Large intestine (tissue), 3 donors: ENCODE measurements around the gene ABHD17C. TPM values are rescaled to one million over a fixed set of nuclear protein-coding genes. Genes with fewer than 3 reads are reported as not detected.
"Not testable (repeated sequence)": the region's sequence is repeated elsewhere in the genome, so short reads cannot be mapped to it uniquely, and the experiment has no call there.

Source experiments
- DNase-seq, 2 donors: peaks; one replicate each; pipeline versions ENCODE4 v3.0.0 to v3.0.0-alpha.2; 2013
- H3K27ac ChIP-seq: one replicate; pipeline ENCODE4 v1.5.1; 2013; ENCODE audit warnings: low read length
- H3K27me3 ChIP-seq: 2 replicates; pipeline ENCODE4 v1.6.1; 2013; ENCODE audit warnings: low read length; ENCODE audit not compliant: control insufficient read depth, insufficient read depth
- H3K36me3 ChIP-seq: 2 replicates; pipeline ENCODE4 v1.6.1; 2013; ENCODE audit warnings: low read length; ENCODE audit not compliant: control insufficient read depth, insufficient read depth
- H3K4me1 ChIP-seq: one replicate; pipeline ENCODE4 v1.6.1; 2013; ENCODE audit warnings: low read length; ENCODE audit not compliant: control insufficient read depth, insufficient read depth
- H3K4me3 ChIP-seq: one replicate; pipeline ENCODE4 v1.5.1; 2013; ENCODE audit warnings: low read length
- H3K9me3 ChIP-seq: one replicate; pipeline ENCODE4 v1.6.1; 2013; ENCODE audit warnings: mild to moderate bottlenecking, low read depth, low read length, moderate library complexity; ENCODE audit not compliant: control insufficient read depth
- WGBS: methylation state at CpG from one replicate; pipeline ENCODE4 v1.1.5; 2013; ENCODE audit warnings: low lambda C conversion rate; ENCODE audit not compliant: insufficient coverage; 5-methylcytosine and 5-hydroxymethylcytosine counted together
- polyA plus RNA-seq: library from polyadenylated mRNA; unstranded; fragments of 120-200 nt; gene quantifications from one replicate; pipeline ENCODE4 v1.2.1, GENCODE V29; 2013

Gene ABHD17C
- polyA plus RNA-seq, 1 donor = 50.7 TPM

DNA sequence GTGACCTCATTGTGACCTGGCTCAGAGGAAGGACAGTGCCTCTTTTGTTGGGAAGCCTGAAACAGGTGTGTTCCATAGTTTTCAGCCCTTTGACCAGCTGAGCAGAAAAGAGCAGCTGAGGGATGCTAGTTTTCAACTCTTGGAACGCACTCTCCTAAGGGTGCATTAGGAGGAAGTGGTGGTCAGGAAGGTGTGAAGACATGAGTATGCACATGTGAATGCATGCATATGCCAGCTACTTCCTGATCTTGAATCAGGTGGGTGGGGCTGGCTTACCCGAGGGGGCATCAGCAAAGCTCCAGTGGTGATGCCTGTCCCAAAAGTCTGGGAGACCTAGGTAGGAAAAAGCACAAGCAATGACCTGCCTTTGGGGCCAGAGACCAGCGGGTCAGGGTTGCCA is 60.8 kb downstream of the ABHD17C start:
- no peaks in the 10 kb centered on the region for H3K4me1 ChIP-seq
- H3K9me3 ChIP-seq = no peaks in the 10 kb centered on the region
- H3K4me3 ChIP-seq = no peak overlapping the region
- H3K27ac ChIP-seq = no peak overlapping the region
- no peaks in the 10 kb centered on the region for H3K27me3 ChIP-seq
- 100% methylated on average over 1 of the region's 3 CpGs for WGBS
- H3K36me3 ChIP-seq = peaks cover 24% of the 10 kb centered on the region
- DNase-seq = no peak

DNA sequence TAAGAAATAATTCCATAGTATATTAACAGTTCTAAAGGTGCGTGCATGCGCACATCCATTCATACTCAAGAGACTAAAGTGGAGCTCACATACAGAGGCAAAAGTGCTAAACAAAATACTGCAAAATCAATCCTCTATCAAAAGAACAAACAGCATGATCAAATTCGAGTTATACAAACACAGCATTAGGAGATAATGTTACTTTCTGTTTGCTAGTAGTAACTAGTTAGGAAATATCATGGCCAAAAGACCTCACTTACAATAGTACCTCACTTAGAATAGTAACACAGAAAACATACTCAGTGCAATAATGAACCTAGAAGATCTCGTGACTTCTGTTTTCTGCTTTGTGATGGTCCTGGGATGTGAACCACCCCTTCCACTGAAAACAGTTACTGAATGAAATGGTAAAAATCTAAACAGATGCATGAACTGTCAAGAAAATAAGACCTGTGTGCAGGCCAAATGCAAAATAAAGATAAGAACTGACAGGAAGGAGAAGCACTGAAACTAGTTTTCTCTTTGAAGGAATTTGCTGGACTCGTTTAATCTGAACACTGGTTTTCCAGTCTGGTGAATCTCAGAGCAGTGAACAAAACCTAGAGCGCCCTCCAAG is 63.1 kb downstream of the ABHD17C start:
- Histone ChIP-seq H3K9me3 (no peaks in the 10 kb centered on the region), H3K27me3 (no peaks in the 10 kb centered on the region), H3K4me1 (no peaks in the 10 kb centered on the region), H3K27ac (no peak overlapping the region), H3K36me3 (peaks cover 21% of the 10 kb centered on the region), H3K4me3 (no peak overlapping the region)
- no peak for DNase-seq
- 43% methylated on average over 2 of the region's 6 CpGs for whole genome bisulfite sequencing

DNA sequence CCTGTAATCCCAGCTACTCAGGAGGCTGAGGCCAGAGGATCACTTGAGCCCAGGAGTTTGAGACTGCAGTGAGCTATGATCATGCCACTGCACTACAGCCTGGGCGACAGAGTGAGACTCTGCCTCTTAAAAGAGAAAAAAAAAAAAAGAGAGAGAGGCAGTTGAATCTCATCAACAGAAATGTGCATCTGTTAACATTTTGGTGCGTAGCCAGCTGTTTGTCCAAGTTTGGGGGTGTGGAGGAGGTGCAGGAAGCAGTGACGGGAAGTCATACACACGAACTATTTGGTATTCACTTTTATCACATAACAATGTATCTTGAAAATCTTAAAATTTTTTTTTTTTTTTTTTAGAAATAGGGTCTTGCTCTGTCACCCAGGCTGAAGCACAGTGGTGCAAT is 65.8 kb downstream of the ABHD17C start:
- Histone ChIP-seq H3K36me3 (peaks cover 4% of the 10 kb centered on the region), H3K4me3 (no peak overlapping the region), H3K9me3 (no peaks in the 10 kb centered on the region), H3K27ac (no peak overlapping the region), H3K27me3 (no peaks in the 10 kb centered on the region), H3K4me1 (no peaks in the 10 kb centered on the region)
- no peak for DNase-seq
- whole genome bisulfite sequencing = 0% methylated on average over 1 of the region's 4 CpGs

DNA sequence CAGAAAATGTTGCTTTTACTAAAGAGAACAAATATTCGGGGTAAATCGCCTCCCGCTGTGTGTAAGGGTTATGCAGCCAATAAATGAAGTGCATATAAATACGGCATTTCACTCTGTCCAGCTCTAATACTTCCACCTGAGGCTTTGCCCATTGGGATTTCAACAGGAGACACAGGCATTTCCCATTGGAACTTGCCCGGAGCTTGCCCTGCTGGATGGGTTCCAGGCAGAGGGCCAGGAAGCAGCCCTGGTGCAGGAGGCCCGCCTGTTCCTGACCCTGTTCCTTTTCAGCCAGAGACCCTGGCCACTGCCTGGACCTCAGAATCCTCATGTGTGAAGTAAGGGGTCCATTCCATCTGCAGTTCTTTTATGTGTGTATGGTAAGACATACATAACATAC is 66.6 kb downstream of the ABHD17C start:
- WGBS = no CpG with 5 or more reads among the region's 6 CpGs
- H3K4me3 ChIP-seq = no peak overlapping the region
- H3K27me3 ChIP-seq = no peaks in the 10 kb centered on the region
- no peak overlapping the region for H3K27ac ChIP-seq
- H3K4me1 ChIP-seq = no peaks in the 10 kb centered on the region
- no peaks in the 10 kb centered on the region for H3K36me3 ChIP-seq
- DNase-seq = no peak
- H3K9me3 ChIP-seq = no peaks in the 10 kb centered on the region

DNA sequence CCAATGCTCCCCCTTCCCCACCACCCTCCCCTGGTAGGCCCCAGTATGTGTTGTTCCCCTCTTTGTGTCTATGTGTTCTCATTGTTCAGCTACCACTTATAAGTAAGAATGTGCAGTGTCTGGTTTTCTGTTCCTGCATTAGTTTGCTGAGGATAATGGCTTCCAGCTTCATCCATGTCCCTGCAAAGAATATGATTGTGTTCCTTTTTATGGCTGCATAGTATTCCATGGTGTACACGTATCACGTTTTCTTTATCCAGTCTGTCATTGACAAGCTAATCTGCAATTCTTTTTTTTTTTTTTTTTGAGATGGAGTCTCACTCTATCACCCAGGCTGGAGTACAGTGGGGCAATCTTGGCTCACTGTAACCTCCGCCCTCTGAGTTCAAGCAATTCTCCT is 68.1 kb downstream of the ABHD17C start:
- WGBS = 100% methylated on average over 2 of the region's 3 CpGs
- not testable (repeated sequence) for H3K27me3 ChIP-seq

DNA sequence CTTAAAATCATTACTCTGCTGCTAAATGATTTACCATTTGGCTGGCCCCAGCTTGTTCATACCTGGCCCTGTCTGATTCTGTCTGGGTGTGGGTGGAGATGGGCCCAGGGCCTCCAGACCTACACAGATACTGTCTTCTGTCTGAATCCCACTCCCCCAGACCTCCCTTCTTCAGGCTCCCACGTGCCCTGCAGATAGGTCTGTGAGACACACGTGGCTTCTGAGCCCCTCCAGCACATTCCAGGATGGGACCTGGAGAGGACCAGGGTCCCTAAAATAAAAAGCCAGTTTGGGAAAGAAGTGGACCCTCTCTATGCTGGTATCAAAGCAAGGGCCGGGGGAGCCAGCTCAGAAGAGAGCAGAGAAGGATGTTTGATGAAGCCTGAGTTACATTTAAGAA is 69.4 kb downstream of the ABHD17C start:
- Histone ChIP-seq H3K9me3 (no peaks in the 10 kb centered on the region), H3K36me3 (no peaks in the 10 kb centered on the region), H3K27ac (no peak overlapping the region), H3K4me1 (no peaks in the 10 kb centered on the region), H3K27me3 (no peaks in the 10 kb centered on the region), H3K4me3 (no peak overlapping the region)
- 100% methylated on average over 1 of the region's 3 CpGs for WGBS
- no peak for DNase-seq

More for the DNA sequence above, 68.1 kb downstream of the ABHD17C start:
- H3K9me3 ChIP-seq, H3K4me3 ChIP-seq, H3K36me3 ChIP-seq, DNase-seq, H3K27ac ChIP-seq, H3K4me1 ChIP-seq: not testable (repeated sequence)

DNA sequence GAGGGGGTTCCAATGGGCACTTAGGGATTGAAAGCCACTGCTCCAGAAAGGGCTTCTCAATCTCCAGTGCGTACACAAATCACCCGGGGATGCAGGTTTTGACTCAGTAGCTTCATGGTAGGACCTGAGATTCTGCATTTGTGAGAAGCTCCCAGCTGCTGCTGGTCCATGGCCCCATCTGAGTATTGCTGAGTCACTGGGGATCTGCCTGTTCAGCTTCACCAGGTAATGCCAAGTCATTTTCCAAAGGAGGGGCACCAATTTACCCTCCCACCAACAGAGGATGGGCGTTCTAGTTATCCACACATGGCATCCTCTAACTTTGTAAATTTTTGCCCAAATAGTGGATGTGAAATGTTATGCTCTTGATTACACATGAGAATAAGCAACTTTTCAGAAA is 71.2 kb downstream of the ABHD17C start:
- WGBS = no CpG with 5 or more reads among the region's 3 CpGs
- H3K4me1 ChIP-seq = no peaks in the 10 kb centered on the region
- no peak for DNase-seq
- H3K36me3 ChIP-seq = no peaks in the 10 kb centered on the region
- H3K27ac ChIP-seq = no peak overlapping the region
- H3K27me3 ChIP-seq = no peaks in the 10 kb centered on the region
- no peaks in the 10 kb centered on the region for H3K9me3 ChIP-seq
- H3K4me3 ChIP-seq = no peak overlapping the region

DNA sequence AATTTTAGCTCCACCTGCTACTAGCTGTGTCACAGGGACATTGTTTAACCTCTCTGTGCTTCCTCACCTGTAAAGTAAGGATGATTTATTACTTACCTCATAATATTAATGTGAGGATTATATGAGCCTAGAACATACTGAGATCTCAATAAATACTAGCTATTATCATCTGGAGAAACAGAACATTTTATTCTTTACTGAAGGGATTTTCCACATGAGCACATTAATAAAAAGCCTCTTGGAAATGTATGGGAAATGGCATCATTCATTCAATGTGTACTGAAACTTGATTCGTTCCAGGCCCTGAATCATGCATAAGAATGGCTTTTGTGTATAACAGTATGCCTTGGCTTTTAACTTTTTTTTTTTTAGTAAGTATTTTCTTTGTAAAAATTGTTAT is 73.0 kb downstream of the ABHD17C start:
- H3K27ac ChIP-seq = no peak overlapping the region
- no peaks in the 10 kb centered on the region for H3K27me3 ChIP-seq
- no peaks in the 10 kb centered on the region for H3K9me3 ChIP-seq
- H3K36me3 ChIP-seq = no peaks in the 10 kb centered on the region
- H3K4me1 ChIP-seq = no peaks in the 10 kb centered on the region
- H3K4me3 ChIP-seq = no peak overlapping the region
- no peak for DNase-seq
- WGBS = no CpG with 5 or more reads among the region's 1 CpG

DNA sequence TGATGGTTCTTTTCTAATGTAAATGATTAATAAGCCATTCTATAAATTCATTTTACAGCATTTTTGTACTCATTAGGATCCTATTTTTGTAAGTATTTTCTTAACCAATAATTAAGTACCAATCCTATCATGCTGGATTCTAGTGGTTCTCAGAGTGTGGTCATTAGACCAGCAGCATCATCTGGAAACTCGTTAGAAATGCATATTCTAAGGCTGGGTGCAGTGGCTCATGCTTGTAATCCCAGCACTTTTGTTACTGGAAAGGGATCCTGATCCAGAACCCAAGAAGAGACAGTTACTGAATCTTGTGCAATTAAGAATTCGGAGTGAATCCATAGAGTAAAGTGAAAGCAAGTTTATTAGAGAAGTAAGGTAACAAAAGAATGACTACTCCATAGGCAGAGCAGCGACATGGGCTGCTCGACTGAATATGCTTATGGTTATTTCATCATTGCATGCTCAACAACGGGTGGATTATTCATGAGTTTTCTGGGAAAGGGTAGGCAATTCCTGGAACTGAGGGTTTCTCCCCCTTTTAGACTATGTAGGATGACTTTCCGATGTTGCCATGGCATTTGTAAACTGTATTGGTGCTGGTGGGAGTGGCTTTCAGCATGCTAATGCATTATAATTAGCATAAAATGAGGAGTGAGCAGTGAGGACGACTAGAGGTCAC is 74.2 kb downstream of the ABHD17C start:
- no peak overlapping the region for H3K4me3 ChIP-seq
- no peaks in the 10 kb centered on the region for H3K9me3 ChIP-seq
- no peak overlapping the region for H3K27ac ChIP-seq
- no peak for DNase-seq
- no peaks in the 10 kb centered on the region for H3K36me3 ChIP-seq
- H3K4me1 ChIP-seq = no peaks in the 10 kb centered on the region
- WGBS = 100% methylated on average over 1 of the region's 7 CpGs
- H3K27me3 ChIP-seq = no peaks in the 10 kb centered on the region

DNA sequence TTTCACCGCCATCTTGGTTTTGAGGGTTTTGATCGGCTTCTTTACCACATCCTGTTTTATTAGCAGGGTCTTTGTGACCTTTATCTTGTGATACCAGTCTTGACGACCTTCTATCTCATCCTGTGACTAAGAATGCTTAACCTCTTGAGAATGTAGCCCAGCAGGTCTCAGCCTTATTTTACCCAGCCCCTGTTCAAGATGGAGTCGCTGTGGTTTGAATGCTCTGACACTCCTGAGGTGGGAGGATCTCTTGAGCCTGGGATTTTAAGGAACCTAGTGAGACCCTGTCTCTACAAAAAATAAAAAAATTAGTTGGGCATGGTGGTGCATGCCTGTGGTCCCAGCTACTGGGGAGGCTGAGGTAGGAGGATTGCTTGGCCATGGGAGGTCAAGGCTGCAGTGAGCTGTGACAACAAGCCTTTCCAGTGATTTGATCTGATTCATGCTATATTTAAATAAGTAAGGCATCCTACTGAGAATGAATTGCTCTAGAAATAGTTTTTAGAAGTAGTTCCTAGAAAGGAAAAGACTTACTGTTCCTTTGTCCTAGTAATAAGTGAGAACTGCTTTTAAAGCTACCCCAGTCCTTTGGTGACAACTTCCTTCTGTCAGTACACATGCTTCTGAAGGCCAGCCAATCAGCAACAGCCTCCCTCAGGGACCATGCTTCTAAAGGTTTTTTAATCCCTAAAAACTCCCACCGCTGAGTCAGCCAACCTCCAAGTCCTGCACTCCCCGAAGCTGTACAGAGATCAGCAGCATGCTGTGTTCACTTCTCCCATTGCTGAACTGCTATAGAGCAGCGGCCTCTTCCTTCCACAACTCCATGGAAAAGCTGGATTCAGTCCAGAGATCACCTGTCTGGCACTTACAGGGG is 75.0 kb downstream of the ABHD17C start:
- WGBS = no CpG with 5 or more reads among the region's 7 CpGs
- Histone ChIP-seq H3K27me3 (no peaks in the 10 kb centered on the region), H3K27ac (no peak overlapping the region), H3K36me3 (no peaks in the 10 kb centered on the region), H3K4me1 (no peaks in the 10 kb centered on the region), H3K4me3 (no peak overlapping the region), H3K9me3 (no peaks in the 10 kb centered on the region)
- no peak for DNase-seq
